GM19372 (cell line): ENCODE measurements around the gene HADH.
"Not testable (repeated sequence)": the region's sequence is repeated elsewhere in the genome, so short reads cannot be mapped to it uniquely, and the experiment has no call there.

ENCODE experiments used
- ATAC-seq: cut with Tn5 transposase; IDR thresholded peaks from one replicate; pipeline ENCODE4 v1.9.1; 2021; ENCODE audit warnings: mild to moderate bottlenecking, low read depth, moderate library complexity; ENCODE audit not compliant: unreplicated experiment

HADH gene

DNA sequence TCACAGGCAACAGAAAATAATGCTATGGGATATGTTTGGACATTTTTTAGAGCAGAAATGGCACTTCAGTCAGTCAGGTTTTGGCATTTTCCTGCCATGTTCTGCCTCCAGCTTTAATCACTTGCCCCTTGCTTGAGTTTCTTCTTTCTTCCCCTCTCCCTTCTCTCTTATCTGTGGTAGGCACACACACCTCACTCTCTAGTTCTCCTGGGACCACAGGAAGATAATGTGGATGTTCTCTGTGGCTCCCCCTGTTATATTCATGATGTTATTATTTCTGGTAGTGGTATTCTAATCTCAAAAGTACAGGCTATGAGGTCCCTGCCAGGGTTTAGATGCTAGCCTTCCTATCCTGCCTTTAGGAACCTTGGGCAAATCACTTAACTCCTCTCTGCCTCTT, 5.2 kb downstream of the HADH start:
- ATAC-seq = no peak

- no peak for ATAC-seq
These were observed 7.5 kb downstream of the HADH start for GRCh38 chr4:107996949-107997788.

DNA sequence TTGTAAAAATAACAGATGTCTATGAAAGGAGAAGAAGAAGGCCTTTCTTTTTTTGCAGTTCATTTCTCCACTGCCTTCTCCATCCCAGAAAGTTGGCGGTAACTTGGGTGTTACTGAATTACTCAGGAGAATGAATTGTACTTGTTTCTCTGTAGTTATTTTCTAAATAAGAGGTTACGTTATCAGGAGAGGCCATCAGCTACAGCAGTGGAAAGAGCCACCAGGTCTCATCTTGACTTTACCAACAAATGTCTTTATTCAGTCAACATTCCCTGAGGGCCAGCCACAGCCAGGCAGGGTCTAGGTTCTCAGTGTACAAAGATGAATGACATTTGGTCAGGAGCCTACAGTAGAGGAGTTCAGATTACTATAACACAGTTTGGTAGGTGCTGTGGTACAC, 8.1 kb downstream of the HADH start:
- no peak for ATAC-seq

DNA sequence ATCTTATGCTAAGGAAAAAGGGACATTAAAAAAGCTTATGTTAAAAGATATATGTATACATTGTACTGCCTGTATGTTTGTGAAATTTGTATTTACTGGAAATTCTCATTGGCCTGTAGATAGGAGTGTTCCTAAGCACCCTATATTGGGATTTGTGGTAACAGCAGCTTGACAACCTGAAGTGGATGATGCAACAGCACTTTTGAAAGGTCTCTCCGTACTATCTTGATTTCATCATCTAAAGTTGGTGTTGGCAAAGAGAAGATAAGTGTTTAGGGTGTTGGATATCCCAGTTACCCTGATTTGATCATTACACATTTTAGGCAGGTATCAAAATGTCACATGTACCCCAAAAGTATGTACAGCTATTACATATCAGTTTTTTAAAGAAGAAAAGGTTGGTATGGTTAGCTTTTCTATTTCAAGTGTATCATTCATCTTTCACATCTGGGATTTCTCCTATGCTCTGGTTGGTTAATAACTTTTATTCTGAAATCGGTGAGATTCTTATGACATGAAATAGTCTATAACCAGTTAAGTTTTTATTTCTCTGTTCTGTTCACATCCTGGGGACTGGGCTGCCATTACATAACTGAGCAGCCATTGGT, 10.3 kb downstream of the HADH start:
- ATAC-seq = no peak

DNA sequence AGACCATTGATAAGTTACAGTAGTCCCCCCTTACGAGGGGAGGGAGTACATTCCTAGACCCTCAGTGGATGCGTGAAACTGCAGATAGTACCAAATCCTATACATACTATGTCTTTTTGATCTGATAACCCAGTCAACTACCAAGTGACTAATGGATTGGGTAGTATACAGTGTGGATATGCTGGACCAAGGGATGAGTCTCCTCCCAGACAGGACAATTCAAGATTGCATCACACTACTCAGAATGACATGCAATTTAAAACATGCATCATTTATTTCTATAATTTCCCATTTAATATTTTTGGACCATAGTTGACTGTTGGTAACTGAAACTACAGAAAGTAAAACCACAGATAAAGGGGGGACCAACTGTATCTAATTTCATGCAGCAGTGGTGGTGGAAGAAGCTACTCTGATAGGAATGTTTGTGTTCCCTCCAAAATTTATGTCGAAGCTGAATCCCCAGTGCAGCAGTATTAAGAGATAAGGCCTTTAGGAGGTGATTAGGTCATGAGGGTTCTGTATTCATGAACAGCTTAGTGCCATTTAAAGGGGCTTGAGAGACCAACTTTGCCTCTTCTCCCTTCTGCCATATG, 11.9 kb downstream of the HADH start:
- no peak for ATAC-seq

DNA sequence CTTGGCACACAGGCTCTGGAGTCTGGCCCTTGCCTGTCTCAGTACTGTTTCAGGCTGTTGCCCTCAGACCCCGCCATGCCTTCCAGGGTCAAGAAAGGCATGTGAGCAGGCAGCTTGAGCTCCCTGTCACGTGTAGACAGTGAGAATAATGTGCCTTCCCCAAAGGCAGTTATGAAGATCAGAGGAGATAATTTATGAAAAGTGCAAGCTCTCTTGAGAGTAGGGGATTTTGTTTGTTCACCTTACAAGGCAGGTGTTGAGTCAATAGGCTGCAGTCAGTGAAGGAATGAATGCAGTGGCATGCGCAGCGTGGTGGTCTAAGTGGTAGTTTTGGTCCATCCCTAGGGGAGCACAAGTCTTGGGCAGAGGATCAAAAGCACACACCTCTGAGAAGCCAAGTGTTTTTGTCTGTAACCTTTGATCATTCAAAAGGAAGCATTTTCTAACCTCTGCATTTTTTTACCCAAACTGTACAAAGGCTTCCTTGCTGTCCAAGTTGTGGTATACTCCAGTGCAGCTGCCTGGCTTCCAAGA, 14.4 kb downstream of the HADH start:
- no peak for ATAC-seq

- no peak for ATAC-seq
These were observed 15.0 kb downstream of the HADH start for GRCh38 chr4:108004646-108005045.

DNA sequence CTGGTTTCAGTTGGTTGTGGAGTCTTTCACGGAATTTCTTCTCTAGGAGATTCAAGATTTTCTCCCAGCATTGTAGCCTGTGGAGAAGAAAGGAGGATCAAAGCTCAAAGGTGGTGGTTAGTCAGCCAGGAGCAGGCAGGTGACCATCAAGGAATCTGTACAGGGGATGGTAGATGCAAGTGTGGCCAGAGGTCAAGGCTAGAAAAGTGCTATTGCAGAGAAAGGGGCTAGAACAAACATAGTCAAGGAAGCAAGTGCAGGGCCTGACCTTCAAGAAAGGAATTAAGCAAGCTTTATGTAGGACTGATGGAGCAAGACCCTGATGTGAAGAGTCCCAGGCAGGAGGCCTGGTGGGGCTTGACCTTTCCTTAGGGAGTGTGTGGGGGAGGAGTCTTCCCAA, 16.1 kb downstream of the HADH start:
- ATAC-seq = no peak

- no peak for ATAC-seq
These were observed 16.7 kb downstream of the HADH start for GRCh38 chr4:108006361-108006760.

- no peak for ATAC-seq
These were observed 18.3 kb downstream of the HADH start for GRCh38 chr4:108007984-108008383.

GRCh38 chr4:108008721-108009120, 19.0 kb downstream of the HADH start:
- no peak for ATAC-seq

- no peak for ATAC-seq
These were observed 20.5 kb downstream of the HADH start for GRCh38 chr4:108010167-108010566.

DNA sequence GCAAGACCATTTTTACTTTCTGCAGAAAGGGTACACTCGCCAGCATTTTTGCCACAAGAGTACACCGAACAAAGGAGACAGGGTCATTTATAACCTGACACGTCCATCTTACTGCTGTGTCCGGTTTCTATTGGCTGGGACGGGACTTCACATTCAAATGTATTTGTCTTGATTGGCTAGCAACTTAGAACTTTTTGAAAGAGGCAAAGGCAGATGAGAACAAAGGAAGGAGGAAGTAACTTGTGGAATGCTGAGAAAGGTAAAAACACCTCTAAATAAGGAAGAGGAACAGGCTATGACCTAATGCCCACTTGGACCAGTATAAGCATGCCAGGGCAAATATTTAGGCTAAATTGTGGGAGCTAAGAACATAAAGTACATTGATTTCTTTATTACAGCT, 22.7 kb downstream of the HADH start:
- ATAC-seq = not testable (repeated sequence)

DNA sequence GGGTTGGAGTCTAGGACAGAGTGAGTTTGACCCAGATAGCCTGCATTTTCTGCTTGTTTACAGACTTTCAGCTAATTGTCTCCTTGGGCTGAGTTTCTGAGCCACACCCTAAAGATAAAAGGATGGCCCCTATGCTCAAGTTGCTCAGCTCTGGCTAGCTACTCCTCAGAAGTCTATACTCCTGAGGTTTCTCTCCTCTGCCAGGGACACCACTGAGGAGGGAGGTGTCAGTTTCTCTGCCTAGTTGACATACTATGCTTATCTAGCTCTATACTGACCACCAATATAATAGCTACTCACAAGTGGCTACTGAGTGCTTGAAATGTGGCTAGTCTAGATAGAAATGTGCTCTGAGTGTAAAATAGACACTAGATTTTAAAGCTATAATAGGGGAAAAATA, 23.6 kb downstream of the HADH start:
- ATAC-seq = no peak

DNA sequence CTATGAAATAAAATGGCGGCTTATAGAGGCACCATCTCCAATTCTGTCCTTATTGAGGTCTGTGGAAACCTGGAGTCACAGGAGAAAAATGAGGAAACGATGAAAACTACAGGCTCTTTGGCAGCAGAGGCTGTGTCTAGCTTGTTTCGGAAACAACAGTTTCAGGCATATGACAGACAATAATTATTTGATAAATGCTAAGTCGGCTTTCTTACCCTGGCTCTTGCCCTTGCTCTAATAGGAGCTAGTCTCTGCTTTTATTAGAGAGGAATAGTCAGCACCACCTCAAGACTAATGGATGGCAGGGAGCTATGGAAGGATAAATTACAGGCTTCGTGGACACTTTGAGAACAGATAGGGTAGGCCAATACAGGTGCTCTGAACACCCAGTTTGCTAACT, 24.3 kb downstream of the HADH start:
- ATAC-seq = no peak

DNA sequence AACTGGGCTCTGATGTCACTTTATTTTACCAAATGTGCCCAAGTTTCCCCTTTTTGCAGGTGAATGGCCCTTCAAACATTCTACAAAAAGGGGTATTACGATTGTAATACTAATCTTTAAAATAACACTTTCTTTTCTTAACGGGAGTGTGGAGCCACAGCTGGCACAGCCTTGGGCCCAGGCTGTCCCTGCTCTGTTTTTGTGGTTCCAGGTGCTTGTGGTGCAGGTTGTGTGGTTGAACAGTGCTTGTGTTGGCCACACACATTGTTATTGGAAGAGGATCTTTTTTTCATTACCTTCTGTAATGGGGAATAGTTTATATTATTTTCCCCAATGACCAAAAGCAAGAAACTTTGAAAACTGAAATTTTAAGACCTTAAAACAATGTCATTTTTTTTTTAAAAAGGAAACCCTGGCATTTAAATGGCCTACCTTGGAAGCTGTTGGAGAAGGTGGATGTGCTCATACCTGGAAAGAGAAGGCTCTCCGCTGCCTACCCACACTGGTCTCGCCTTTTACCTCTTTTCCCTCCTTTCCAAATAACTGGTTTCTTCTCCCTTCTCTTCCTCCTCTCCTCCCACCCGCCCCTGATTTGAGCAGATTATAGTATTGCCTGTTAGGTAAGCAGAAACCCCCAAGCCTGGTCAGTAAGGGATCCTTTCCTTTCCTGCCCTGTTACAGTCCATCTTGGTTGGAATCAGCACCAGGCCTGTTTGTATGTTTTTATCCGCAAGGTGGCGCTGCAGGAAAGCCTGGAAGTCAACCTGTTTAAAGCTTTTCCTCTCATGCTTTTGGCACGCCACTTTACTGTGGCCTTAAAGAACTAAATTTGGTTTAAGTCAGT, 28.6 kb downstream of the HADH start:
- peak; percentile 61 for ATAC-seq

DNA sequence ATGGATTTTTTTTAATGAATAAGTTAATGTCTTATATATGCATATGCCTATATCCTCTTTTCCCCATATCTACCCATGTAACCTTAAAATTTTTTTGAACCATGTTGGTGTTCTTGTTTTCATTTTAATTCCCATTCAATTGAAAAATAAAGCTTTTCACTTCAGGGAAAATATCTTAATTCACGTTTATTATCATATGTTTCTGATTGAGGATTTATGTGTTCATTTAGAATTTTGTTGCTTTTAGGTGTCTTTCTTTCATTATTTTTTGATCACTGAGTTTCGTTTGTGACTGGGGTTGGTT, 29.1 kb downstream of the HADH start:
- no peak for ATAC-seq

DNA sequence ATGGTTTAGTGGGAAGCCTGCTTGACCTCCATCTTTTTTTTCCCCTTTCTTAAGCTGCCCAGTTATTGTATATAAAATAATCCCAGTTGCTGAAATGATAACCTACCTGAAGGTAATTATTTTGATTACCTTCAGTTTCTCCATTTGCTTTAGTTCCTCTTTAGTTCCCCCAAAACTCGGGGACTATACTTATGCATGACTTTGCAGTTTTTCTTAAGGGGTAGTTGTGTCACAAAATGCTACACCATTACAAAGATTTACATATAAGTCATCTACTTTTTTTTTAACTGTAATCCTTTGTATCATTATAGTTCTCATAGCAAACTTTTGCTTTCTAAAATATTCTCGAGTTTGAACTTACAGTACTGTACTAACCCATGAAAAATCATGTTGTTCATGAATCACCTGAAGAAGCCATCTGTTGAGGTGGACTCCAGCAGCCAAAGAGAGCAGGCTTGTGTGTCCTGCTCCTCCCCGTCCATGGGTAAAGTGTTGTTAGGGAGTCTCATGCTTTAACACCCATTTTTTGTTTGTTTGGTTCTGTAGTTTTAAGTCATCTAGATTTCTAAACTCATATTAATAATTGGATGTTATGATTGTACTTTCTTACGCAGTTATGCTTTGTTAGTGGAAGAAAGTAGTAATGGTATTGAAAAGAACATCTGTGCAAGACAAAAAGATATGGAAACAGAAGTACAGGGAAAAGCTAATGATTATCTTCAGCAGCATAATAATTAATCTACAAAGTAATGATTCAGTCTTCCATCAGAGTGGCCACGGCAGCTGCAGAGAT, 34.6 kb downstream of the HADH start:
- no peak for ATAC-seq

DNA sequence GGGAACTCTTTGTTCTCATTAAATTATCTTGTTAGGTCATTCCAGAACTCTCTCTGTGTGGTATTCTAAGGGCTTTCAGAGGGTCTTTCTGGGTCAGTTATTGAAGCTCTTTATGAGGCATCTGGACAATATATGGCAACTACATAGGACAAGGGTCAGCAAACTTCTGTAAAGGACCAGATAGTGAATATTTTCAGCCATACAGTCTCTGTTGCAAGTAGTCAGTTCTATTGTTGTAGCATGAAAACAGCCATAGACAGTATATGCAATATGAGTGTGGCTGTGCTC, 35.1 kb downstream of the HADH start:
- ATAC-seq = no peak

- no peak for ATAC-seq
These were observed 39.5 kb downstream of the HADH start for GRCh38 chr4:108029016-108029720.
